Nephron progenitor cell (in vitro differentiated cells): Measurements from ENCODE around the gene TMTC1.

Experiments
- DNase-seq: peaks from one replicate; pipeline ENCODE4 v3.0.0; 2021
- H3K27ac Mint-ChIP-seq: 2 replicates; pipeline ENCODE4 v1.8.0; 2021; ENCODE audit warnings: mild to moderate bottlenecking, moderate library complexity, mixed read lengths
- H3K27me3 Mint-ChIP-seq: 2 replicates; pipeline ENCODE4 v1.8.0; 2021; ENCODE audit warnings: mild to moderate bottlenecking, low read depth, mixed read lengths; ENCODE audit not compliant: poor library complexity
- H3K36me3 Mint-ChIP-seq: 2 replicates; pipeline ENCODE4 v1.8.0; 2021; ENCODE audit warnings: low read depth, mixed read lengths
- H3K4me1 Mint-ChIP-seq: 2 replicates; pipeline ENCODE4 v1.8.0; 2021; ENCODE audit warnings: mixed read lengths
- H3K4me3 Mint-ChIP-seq: 2 replicates; pipeline ENCODE4 v1.8.0; 2021; ENCODE audit warnings: mild to moderate bottlenecking, moderate library complexity, mixed read lengths
- H3K9me3 Mint-ChIP-seq: 2 replicates; pipeline ENCODE4 v1.8.0; 2021; ENCODE audit warnings: mild to moderate bottlenecking, moderate library complexity, mixed read lengths
- TF ChIP-seq, protein P1 (sequence below): fragments of 200-600 bp; sonication (generic); IDR thresholded peaks from 2 replicates; pipeline ENCODE4 v1.5.0; 2021; ENCODE audit warnings: antibody characterized with exemption

TMTC1 gene

DNA sequence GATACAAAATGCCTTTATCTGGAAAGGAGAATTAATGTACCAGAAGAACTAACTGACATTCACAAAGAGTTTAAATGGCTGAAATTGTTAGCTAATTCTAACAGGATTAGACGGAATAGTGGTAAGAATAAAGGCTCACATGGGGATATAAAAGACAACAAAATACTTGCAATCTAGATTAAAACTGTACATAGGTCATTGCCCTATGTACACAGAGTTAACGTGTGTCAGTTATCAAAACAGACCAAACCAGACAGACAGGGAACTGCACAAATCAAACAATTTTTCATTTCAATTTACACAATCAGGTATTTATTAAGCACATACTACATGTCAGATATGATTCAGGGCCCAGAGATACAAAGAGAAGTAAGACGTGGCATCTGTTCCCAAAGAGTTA lies 12.6 kb downstream of the TMTC1 start:
- peaks cover 15% of the 10 kb centered on the region for H3K36me3 Mint-ChIP-seq
- TF ChIP-seq, protein P1, sequence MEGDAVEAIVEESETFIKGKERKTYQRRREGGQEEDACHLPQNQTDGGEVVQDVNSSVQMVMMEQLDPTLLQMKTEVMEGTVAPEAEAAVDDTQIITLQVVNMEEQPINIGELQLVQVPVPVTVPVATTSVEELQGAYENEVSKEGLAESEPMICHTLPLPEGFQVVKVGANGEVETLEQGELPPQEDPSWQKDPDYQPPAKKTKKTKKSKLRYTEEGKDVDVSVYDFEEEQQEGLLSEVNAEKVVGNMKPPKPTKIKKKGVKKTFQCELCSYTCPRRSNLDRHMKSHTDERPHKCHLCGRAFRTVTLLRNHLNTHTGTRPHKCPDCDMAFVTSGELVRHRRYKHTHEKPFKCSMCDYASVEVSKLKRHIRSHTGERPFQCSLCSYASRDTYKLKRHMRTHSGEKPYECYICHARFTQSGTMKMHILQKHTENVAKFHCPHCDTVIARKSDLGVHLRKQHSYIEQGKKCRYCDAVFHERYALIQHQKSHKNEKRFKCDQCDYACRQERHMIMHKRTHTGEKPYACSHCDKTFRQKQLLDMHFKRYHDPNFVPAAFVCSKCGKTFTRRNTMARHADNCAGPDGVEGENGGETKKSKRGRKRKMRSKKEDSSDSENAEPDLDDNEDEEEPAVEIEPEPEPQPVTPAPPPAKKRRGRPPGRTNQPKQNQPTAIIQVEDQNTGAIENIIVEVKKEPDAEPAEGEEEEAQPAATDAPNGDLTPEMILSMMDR: no peak
- H3K27me3 Mint-ChIP-seq: no peaks in the 10 kb centered on the region
- DNase-seq: no peak
- no peaks in the 10 kb centered on the region for H3K4me1 Mint-ChIP-seq
- H3K27ac Mint-ChIP-seq: no peak overlapping the region
- peaks cover 17% of the 10 kb centered on the region for H3K9me3 Mint-ChIP-seq
- no peak overlapping the region for H3K4me3 Mint-ChIP-seq

DNA sequence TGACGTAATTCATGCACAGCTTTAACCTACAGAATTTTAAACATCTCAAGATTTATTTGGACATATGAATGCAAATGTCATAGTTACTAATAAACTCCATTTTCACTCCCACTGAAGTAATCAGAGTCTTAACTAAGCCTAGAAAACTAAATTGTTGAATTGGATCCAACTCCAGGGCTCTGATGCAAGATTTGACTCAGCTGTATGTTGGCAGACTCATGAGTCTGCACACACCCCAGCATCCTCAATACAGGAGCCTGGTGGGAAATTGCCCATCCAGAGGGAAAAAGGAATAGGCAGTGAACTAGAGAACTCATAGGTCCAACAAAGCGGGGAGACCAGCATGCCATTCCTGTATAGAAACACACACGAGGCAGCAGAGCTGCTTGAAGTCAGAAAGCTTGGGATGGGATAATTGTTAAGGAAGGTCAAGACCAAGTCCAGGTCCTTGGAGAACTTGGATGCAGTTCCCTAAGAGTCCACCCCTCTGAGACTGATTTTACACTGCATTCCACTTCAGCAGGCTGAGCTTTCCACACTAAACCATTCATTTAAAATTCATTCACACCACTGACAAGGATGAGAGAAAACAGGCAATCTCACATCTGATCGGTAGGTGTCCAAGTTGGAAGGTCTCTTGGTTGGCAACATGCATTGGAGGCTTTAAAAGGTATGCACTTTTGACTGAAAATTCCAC lies 14.4 kb downstream of the TMTC1 start:
- H3K27me3 Mint-ChIP-seq: no peaks in the 10 kb centered on the region
- TF ChIP-seq, protein P1: no peak
- H3K9me3 Mint-ChIP-seq: no peaks in the 10 kb centered on the region
- no peaks in the 10 kb centered on the region for H3K4me1 Mint-ChIP-seq
- DNase-seq: no peak
- no peak overlapping the region for H3K27ac Mint-ChIP-seq
- no peaks in the 10 kb centered on the region for H3K36me3 Mint-ChIP-seq
- H3K4me3 Mint-ChIP-seq: no peak overlapping the region

DNA sequence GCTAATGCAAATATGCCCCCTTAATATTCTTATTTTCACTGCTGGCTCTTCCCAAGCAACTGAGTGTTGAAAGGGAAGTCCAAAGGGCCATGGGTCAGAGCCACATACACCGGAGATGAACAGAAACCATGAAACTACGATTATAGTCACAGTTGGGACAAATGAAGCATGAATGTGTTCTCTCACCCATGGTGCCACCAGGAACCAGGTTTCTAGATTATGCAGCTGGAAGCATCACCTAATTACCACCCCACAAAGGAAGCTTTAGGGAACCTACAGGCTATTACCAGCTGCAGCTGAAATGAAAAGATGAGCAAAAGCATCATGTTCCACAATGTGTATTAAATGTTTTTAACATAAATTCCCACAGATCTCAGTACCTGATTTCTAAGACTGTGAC lies 15.4 kb downstream of the TMTC1 start:
- no peaks in the 10 kb centered on the region for H3K27me3 Mint-ChIP-seq
- no peaks in the 10 kb centered on the region for H3K36me3 Mint-ChIP-seq
- no peaks in the 10 kb centered on the region for H3K4me1 Mint-ChIP-seq
- no peak overlapping the region for H3K4me3 Mint-ChIP-seq
- H3K27ac Mint-ChIP-seq: no peak overlapping the region
- no peak for DNase-seq
- TF ChIP-seq, protein P1: no peak
- no peaks in the 10 kb centered on the region for H3K9me3 Mint-ChIP-seq

DNA sequence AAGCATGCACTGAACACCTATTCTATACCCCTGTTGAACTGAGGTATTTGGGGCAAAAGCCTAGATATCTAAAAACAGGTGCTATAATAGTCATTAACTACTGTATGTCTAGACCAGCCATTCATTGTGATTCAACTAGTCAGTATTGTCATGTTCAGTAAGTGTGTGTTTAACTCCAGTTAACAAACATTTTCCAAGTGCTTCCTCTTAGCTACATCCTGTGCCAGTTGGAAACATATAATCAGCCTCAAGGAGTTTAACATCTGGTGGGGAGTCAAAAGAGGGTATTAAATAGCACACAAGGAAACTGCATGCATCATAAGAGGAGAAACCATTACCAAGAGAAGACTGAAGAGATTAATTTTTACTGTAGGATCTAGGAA lies 20.4 kb downstream of the TMTC1 start:
- Mint-ChIP-seq H3K4me1 (no peaks in the 10 kb centered on the region), H3K9me3 (peaks cover 5% of the 10 kb centered on the region), H3K4me3 (no peak overlapping the region), H3K27me3 (no peaks in the 10 kb centered on the region), H3K36me3 (peaks cover 6% of the 10 kb centered on the region), H3K27ac (no peak overlapping the region)
- DNase-seq: no peak
- TF ChIP-seq, protein P1: no peak

DNA sequence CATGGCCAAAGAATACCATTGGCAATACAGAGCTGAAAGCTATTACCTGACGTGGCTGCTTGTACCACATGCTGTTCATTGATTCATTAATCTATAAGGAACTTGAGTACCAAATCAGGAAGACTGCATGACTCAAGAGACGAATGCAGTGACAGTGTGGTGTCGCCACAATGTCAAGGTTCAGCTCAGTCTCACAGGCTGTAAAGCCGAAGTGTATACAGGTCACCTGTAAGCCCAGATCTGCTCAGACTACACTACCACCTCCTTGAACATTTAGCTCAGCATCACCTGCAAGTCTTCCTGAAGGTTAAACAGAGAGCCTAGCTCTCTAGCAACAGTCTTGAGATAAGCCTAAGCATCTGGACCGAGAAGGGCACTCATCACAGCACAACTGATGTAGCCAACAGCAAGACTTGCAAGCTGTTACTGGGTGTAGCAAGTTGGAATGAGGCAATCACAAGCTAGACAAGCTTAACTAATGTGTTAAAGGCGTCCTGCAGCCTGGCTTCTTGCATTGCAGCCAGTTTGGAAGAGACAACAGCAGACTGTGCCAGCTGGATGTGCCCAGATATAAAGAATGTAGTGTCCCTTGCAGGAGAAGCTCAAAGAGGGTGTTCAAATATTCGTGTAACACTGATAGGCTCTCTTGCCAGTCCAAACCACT lies 21.0 kb downstream of the TMTC1 start:
- TF ChIP-seq, protein P1: no peak
- Mint-ChIP-seq H3K9me3 (peaks cover 10% of the 10 kb centered on the region), H3K27ac (no peak overlapping the region), H3K4me3 (no peak overlapping the region), H3K36me3 (peaks cover 11% of the 10 kb centered on the region), H3K27me3 (no peaks in the 10 kb centered on the region), H3K4me1 (no peaks in the 10 kb centered on the region)
- no peak for DNase-seq

DNA sequence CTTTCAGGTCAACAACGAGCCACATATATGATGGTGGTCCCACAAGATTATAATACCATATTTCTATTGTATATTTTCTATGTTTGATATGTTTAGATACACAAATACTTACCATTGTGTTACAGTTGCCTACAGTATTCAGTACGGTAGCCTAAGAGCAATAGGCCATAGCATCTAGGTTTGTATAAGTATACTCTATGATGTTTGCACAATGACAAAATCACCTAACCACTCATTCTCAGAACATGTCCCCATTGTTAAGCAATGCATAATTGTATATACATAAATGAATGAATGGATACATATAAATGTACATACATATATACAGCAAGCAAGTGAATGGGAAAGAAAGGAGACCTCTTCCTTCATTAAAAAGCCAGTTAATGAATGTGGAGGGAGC lies 23.8 kb downstream of the TMTC1 start:
- Mint-ChIP-seq H3K27ac (no peak overlapping the region), H3K4me1 (no peaks in the 10 kb centered on the region), H3K4me3 (no peak overlapping the region), H3K9me3 (peaks cover 16% of the 10 kb centered on the region), H3K27me3 (no peaks in the 10 kb centered on the region), H3K36me3 (peaks cover 20% of the 10 kb centered on the region)
- TF ChIP-seq, protein P1: no peak
- DNase-seq: no peak
